NOMO-1 treated with DMSO at 0.1 percent for 48 hours (cell line): ENCODE data around the gene DCAF11.
A peak's percentile ranks its signal among the peaks of the same experiment; 100 is the strongest.

ENCODE experiments used
- DNase-seq: peaks from one replicate; lab custom pipeline; 2025; ENCODE audit not compliant: unreplicated experiment; lab: John Stamatoyannopoulos, UW

The DCAF11 gene

GRCh38 chr14:24114532-24115421, at the start of gene DCAF11, which contains the start of gene NRL:
DCAF11 (plus strand) TSS chr14:24114777; CDS start chr14:24115595, 818 bp downstream.
NRL (minus strand) TSS chr14:24114949; CDS start chr14:24082848, 32,101 bp downstream.
- DNase-seq: peak; percentile 100

- DNase-seq: no peak
These were observed 49.7 kb upstream of the DCAF11 start for GRCh38 chr14:24064856-24065255.

GRCh38 chr14:24065408-24065807, 49.2 kb upstream of the DCAF11 start:
- DNase-seq: no peak

GRCh38 chr14:24066496-24067132, 48.0 kb upstream of the DCAF11 start:
- no peak for DNase-seq

GRCh38 chr14:24067133-24068082, 47.2 kb upstream of the DCAF11 start:
- DNase-seq: no peak

- DNase-seq: no peak
These were observed 45.7 kb upstream of the DCAF11 start for GRCh38 chr14:24068711-24069410.

- no peak for DNase-seq
These were observed 45.2 kb upstream of the DCAF11 start for GRCh38 chr14:24069411-24069735.

- DNase-seq: peak; percentile 26
These were observed 44.1 kb upstream of the DCAF11 start for GRCh38 chr14:24070285-24071143.

GRCh38 chr14:24071144-24071697, 43.4 kb upstream of the DCAF11 start, which contains the start of gene CPNE6:
CPNE6 (plus strand) TSS chr14:24071562; CDS start chr14:24072937, 1,375 bp downstream.
- DNase-seq: no peak

GRCh38 chr14:24071836-24072430, 42.6 kb upstream of the DCAF11 start:
- no peak for DNase-seq

GRCh38 chr14:24072436-24072835, 42.1 kb upstream of the DCAF11 start:
- no peak for DNase-seq

- no peak for DNase-seq
These were observed 41.4 kb upstream of the DCAF11 start for GRCh38 chr14:24072881-24073877.

GRCh38 chr14:24074625-24075484, 39.7 kb upstream of the DCAF11 start:
- DNase-seq: no peak

- peak; percentile 47 for DNase-seq
These were observed 38.9 kb upstream of the DCAF11 start for GRCh38 chr14:24075485-24076301.

- DNase-seq: no peak
These were observed 38.3 kb upstream of the DCAF11 start for GRCh38 chr14:24076302-24076601.

GRCh38 chr14:24077086-24077485, 37.5 kb upstream of the DCAF11 start:
- no peak for DNase-seq
